Renal cortex interstitium (tissue), 11 donors: ENCODE measurements around the gene GRK2. TPM values are rescaled to one million over a fixed set of nuclear protein-coding genes. Genes with fewer than 3 reads are reported as not detected.

ENCODE experiments used
- DNase-seq, 11 donors: peaks; one replicate each; pipeline ENCODE4 v3.0.0-alpha.2; 2013; ENCODE audit warnings: low read depth in 9 of 11, low spot score in 4 of 11; ENCODE audit errors: extremely low read depth in 1 of 11
- polyA plus RNA-seq, 3 donors: library from polyadenylated mRNA; unstranded; fragments of 120-200 nt; gene quantifications; one replicate each; pipeline ENCODE4 v1.2.1, GENCODE V29; 2013; ENCODE audit not compliant: insufficient read length in 3 of 3

Gene GRK2
- polyA plus RNA-seq, 3 donors, result 52.3 to 67.2 (median 56.8) TPM

DNA sequence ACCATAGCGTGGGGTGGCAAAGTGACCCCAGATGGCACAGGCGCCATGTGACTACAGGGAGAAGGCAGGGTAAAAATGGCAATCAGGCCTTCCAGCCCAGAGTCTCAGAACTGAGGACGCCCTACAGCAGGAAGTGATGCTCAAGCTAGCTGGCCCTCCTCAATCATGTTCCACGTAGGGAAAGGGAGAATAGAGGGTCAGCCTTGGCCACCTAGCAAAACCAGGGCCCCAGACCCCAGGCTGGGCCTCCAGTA is 21.9 kb downstream of the GRK2 start:
- DNase-seq, result no peak

DNA sequence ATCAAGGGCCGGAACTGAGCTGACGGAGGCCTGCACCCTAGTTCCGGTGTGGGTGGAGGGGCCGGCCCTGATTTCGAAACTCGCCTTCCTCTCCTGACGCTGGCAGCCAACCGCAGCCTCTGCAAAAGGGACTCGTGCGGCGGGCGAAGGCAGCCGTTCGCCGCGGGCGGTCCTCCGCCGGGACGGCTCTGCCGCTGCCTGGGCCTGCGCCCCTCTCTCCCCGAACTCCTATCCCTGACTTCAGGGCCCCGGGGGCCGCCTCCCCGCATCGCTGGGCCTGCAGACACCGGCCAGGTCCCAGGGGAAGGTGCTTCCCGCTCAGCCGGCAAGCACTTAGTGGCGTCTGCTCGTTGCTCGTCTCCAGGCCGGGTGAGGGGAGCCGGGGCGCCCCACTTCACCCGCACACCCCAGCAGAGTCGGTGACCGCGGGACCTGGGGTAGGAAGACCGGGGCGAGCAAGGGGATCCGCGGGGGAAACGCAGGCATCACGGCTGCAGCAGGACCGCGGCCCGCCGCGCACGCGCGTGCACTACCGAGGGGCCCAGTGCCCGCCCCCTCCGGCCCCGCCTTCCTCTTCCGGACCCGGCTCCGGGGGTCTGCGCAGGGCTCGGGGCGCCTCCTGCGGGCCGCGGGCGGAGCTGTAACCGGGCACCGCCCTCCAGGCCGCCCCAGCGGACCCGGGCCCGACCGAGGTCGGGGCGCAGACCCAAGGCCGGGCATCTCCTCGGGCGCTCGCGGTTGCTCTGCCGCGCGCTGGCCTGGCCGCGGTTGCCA is 22.4 kb downstream of the GRK2 start:
- DNase-seq, result peak in 9 of 11 donors; percentile 70 to 88 (median 86)

DNA sequence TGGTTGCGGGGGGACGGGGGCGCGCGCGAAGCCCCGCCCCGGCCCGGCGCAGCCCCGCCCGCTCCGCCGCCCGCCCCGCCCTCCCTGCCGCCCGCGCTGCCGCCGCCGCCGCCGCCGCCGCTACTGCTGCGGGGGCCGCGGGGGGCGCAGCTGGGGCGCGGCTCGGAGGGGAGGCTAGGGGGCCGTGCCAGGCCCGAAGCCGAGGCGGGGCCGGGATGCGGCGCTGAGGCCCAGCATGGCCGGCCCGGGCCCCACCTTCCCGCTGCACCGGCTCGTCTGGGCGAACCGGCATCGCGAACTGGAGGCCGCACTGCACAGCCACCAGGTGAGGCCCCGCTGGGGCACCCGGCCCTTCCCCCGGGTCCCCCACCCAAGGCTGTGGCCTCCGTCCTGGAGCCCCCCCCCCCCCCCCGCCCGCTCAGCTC is 23.0 kb downstream of the GRK2 start, which contains the start of gene ANKRD13D:
ANKRD13D (plus strand) TSS at position 78 of the 425 bp plus-strand sequence; CDS start at position 236, 158 bp downstream.
- DNase-seq, result no peak

DNA sequence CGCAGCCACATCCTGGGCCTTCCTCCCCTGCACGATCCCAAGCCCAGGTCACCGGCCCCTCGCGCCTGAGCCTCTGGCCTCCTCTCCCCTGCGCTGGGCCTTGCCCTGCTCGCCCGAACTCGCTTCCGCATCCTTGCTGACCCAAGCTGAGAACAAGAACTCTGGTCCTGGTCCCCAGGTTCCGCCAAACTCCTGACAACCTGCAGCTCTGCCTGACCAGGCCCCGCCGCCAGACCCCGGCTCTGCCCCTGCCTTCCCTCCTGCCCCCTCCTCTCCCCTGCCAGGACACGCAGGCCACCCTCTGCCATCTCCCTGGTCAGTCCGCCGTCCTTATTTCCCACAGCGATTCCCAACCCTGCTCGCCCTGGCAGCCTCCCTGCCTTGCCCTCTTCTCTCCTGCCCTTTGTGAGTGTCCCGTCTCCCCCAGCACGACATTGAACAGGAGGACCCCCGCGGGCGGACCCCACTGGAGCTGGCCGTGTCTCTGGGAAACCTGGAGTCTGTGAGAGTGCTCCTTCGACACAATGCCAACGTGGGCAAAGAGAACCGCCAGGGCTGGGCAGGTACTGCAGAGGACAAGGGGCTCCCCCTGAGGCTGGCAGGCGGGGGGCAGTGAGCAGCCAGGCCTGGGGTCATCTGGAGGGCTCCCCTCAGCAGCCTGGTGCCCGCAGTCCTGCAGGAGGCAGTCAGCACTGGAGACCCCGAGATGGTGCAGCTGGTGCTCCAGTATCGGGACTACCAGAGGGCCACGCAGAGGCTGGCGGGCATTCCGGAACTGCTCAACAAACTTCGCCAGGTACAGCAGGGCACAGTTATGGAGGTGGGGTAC is 23.6 kb downstream of the GRK2 start:
- DNase-seq, result no peak

DNA sequence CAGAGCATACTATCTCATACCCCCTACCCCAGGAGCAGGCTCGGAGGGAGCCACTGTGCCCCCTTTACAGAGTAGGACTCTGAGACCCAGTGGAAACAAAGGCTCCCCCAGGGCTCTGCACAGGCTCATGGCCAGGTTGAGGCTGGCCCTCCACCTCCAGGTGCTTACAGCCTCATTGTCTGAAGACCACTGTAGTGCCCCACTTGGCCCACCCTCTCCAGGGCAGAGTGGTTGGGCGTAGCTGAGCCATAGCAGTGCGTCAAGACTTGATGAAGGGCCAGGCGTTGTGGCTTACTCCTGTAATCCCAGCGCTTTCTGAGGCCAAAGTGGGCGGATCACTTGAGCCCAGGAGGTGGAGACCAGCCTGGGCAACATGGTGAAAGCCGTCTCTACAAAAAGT is 24.5 kb downstream of the GRK2 start:
- no peak for DNase-seq

DNA sequence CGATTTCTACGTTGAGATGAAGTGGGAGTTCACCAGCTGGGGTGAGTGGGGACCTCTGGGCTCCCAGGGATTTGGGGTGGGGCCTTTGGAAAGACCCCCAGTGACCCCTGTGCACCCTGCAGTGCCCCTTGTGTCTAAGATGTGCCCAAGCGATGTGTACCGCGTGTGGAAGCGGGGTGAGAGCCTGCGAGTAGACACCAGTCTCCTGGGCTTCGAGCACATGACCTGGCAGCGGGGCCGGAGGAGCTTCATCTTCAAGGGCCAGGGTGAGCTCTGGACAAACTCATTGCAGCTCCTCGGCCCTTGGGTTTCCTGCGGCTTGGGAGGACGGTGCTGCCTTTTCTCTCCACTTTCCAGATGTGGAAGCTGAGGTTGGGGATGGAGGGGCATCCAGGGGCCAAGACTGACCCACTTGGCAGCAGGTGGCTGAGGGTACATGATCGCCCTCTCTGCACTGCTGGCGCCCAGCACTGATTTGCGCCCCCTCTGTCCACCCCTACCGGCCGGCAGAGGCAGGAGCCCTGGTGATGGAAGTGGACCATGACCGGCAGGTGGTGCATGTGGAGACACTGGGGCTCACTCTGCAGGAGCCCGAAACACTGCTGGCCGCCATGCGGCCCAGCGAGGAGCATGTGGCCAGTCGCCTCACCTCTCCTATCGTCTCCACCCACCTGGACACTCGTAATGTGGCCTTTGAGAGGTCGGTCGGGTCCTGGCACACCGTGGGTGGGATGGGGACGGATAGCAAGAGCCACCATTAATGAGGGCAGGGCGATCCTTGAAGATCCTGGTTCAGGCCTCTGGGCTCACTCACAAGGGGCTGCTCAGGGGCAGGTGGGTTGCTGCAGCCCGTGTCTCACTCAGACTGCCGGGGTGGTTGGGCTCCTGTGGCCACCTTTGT is 25.5 kb downstream of the GRK2 start:
- no peak for DNase-seq

DNA sequence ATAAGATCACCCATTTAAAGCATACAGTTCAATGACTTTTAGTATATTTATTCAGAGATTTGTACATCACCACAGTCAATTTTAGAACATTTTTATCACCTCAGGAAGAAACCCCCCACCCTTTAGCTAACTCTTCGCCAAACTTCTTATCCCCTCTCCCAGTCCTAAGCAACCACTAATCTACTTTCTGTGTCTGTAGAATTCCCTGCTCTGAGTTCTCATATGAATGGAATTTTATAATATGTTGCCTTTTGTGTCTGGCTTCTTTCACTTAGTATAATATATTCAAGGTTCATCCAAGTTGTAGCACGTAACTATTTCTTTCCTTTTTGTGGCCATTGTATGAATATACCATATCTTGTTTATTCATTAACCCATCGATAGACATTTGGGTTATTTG is 26.4 kb downstream of the GRK2 start:
- no peak for DNase-seq

DNA sequence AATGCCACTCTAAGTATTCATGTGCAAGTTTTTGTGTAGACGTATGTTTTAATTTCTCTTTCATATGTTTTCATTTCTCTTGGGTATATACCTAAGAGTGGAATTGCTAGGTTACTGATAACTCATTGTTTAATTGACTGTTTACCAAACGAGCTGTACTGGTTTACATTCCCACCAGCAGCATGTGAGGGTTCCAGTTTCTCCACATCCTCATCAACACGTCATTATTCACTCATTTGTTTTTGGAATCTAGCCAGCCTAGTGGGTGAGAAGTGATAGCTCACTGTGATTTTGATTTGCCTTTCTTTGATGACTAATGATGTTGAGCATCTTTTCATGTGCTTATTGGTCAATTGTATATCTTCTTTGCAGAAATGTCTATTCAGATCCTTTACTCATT is 26.8 kb downstream of the GRK2 start:
- DNase-seq, result no peak

DNA sequence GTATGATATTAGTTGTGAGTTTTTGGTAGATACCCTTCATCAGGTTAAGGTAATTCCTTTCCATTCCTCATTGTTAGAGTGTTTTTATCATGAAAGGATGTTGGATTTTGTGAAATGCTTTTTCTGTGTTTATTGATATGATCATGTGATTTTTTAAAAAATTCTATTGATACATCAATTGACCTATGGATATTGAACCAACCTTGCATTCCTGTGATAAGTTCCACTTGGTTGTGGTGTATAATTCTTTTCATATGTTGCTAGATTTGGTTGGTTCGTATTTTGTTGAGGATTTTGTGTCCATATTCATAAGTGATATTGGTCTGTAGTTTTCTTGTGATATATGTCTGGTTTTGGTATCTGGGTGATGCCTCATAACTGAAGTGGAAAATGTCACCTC is 29.6 kb downstream of the GRK2 start:
- DNase-seq, result no peak

DNA sequence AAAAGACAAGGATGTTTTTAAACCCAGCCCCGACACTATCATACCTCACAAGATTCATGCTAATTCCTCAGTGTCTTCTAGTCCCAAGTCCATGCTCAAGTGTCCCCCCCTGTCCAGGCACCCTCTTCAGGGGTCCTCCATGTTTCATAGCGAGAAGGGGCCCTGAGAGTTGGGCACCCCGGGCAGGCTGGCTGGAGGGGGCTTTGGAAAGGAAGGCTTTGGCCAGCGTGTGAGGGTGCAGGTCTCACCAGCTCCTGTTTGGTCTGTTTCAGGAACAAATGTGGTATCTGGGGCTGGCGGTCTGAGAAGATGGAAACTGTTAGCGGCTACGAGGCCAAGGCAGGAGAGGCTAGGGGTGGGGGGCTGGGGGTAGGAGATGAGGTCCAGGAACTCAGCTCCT is 32.5 kb downstream of the GRK2 start:
- no peak for DNase-seq

DNA sequence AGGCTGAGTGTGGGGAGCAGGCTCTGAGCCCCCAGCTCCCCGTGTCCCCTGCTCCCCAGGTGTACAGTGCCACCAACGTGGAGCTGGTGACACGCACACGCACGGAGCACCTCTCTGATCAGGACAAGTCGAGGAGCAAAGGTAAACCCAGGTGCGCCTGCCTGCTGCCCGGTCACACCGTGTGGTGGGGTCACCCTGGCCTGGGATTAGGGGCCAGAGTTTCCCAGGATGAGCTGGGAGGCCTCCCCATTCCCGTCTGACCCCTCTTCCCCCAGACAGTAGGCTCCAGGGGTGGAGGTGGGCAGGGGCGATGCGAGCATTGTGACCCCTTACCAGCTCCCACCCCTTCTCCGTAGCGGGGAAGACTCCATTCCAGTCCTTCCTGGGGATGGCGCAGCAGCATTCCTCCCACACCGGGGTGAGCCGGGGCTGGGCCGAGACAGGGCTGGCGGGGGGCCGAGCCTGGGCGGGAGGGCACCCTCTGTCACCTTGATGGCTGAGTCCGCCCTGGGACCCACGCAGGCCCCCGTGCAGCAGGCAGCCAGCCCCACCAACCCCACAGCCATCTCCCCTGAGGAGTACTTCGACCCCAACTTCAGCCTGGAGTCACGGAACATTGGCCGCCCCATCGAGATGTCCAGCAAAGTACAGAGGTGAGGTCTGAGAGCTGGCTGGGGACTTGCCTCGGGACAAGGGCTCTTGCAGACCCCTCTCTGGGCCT is 33.4 kb downstream of the GRK2 start:
- DNase-seq, result no peak

DNA sequence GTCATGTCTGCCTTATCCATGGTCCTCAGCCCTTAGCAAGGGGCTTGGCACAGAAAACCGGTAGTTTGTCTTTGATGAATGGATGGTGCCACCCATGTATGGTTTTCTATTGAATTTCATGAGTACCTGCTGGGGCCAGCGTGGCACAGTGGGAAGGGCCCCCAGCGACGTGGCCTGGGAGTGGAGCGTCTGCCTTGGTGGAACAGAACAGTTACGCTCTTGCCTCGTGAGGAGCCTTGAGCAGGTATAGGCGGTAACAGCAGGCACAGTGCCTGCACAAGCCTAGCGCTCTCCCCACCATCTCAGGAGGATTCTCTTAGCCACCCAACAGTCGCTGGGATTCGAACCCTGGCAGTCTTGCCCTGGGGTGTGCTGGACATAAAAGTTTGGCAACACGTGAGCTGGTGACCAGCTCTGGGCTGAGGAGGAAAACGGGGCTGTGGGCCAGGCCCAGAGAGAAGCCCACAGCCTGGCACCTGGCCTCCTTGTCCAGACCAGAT is 34.0 kb downstream of the GRK2 start:
- no peak for DNase-seq

DNA sequence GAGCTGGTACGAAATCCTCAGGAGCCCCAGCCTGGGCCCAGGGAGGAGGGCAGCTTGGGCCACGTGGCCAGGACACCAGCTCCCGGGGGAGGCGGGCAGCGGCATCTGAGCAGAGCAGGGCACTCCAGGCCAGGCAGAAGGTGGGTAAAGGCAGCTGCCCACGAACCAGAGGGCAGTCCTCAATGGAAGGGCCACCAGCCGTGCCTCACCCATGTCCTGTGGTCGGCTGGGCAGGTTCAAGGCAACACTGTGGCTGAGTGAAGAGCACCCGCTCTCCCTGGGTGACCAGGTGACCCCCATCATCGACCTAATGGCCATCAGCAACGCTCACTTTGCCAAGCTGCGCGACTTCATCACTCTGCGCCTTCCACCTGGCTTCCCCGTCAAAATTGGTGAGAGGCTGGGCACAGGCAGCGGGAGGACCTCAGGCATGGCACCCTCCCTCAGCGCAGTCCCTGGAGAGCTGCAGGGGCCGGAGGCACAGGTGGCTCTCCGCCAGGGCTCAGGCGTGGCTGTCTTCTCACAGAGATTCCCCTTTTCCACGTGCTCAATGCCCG is 34.6 kb downstream of the GRK2 start:
- no peak for DNase-seq

DNA sequence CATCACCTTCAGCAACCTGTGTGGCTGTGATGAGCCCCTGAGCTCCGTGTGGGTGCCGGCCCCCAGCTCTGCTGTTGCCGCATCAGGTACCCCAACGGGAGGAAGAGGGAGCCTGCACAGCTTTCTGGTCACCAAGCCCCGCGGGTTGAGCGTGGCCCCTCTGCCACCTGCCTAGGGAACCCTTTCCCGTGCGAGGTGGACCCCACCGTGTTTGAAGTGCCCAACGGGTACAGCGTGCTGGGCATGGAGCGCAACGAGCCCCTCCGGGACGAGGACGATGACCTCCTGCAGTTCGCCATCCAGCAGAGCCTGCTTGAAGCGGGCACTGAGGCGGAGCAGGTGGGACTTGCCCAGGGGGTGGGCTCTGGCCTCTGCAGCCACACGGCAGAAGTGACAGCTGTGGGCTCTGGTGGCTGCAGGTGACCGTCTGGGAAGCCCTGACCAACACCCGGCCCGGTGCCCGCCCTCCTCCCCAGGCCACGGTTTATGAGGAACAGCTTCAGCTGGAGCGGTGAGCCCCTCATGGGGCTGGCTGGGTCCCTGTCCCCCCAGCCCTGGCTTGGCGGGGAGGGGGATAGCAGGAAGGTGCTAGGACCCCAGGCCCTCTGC is 35.1 kb downstream of the GRK2 start:
- no peak for DNase-seq

DNA sequence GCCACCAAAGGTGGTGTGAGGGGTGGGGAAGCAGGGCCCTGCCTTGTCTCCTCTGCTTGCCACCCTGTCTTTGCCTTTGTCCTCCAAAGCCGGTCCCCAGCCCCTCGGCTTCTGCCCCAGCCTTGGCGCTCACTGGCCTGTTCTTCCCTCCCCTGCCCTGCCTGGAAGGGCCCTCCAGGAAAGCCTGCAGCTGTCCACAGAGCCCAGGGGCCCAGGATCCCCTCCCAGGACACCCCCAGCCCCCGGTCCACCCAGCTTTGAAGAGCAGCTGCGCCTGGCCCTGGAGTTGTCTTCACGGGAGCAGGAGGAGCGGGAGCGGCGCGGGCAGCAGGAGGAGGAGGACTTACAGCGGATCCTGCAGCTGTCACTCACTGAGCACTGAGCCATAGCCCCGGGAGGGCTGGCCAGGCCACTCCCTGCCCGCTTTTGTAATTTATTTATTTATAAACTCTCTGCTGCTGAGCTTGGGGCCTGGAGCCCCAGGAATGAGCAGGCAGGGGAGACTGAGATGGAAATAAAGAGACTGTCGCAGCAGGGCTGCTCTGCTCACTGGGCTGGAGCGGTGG is 35.8 kb downstream of the GRK2 start:
- peak in 6 of 11 donors; percentile 51 to 67 (median 56) for DNase-seq

DNA sequence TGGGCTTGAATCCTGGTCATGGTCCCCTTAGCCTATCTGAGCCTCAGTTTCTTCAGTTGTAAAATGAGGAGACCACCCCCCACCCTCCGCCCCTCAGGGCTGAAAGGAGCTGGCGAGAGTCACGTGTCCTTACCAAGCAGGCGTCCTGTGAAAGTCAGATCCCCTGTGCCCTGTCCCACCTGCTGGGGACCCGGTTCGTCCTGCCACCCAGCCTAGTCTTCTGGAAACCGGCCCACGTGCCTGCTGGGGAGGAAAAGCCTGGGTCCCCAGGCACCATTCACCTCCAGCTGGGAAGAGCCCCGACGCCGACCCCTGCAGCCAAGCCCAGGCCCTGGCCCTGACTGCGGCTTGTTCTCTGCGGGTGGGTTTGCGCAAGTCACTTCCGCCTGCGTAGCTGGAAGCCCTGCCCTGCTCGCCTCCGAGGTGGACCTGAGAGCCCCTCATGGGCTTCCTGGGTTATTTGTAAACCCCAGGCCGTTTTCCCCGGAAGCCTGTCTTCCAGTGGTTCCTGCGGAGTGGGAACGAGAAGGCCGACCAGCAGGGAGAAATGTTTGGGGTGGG is 36.4 kb downstream of the GRK2 start:
- DNase-seq, result no peak

DNA sequence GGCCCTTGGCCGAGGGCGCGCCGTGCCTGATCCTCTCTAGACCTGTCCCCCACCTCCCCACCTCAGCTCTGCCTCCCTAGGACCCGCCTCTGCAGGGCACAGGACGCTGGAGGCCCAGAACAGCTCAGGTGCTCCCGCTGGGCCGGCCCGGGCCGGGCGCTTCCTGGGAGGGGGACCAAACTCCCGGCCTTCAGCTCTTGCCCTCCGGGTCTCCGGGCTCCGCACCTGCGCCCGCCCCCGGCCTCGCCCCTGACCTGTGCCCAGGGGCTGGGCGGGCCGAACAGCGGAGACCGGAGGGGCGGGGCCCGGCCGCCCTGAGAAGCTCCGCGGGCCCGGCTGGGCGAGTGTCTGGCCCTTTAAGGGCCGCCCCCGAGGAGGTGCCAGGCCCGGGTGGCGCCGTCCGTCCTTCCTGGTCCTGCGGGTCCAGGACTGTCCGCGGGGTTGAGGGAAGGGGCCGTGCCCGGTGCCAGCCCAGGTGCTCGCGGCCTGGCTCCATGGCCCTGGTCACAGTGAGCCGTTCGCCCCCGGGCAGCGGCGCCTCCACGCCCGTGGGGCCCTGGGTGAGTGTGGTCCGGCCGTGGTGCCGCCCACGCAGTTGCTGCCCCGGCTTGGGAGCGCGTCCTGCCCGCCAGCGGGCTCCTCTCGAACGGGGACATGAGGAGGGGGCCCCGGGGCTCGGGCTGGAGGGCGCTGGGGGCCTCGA is 37.0 kb downstream of the GRK2 start, which contains the start of gene SSH3:
SSH3 (plus strand) TSS at position 399 of the 703 bp plus-strand sequence; CDS start at position 495, 96 bp downstream.
- peak in 3 of 11 donors; percentile 25 to 57 (median 44) for DNase-seq
